Gastroesophageal sphincter (tissue), 4 donors: Measurements from ENCODE around the gene KIF1C. TPM values are rescaled to one million over a fixed set of nuclear protein-coding genes. Genes with fewer than 3 reads are reported as not detected.
"Not testable (repeated sequence)": the region's sequence is repeated elsewhere in the genome, so short reads cannot be mapped to it uniquely, and the experiment has no call there.

Experiments used
- ATAC-seq: fragments of 150-250 bp; one replicate; pipeline ENCODE4 v1.9.1; 2016; ENCODE audit warnings: mild to moderate bottlenecking, moderate library complexity
- H3K27ac ChIP-seq, 4 donors: fragments of 200-600 bp; sonication (generic) in 3 of 4; 1 replicate in 3 of 4; 2 replicates in 1 of 4; pipeline ENCODE4 v1.5.1; 2016 to 2019
- H3K27me3 ChIP-seq: fragments of 200-600 bp; sonication (generic); one replicate; pipeline ENCODE4 v1.5.1; 2019
- H3K36me3 ChIP-seq, 2 donors: fragments of 200-600 bp; sonication (generic); one replicate each; pipeline ENCODE4 v1.5.1; 2019; ENCODE audit warnings: control low read depth in 1 of 2
- H3K4me1 ChIP-seq, 3 donors: fragments of 200-600 bp; sonication (generic); 1 replicate in 2 of 3; 2 replicates in 1 of 3; pipeline ENCODE4 v1.5.1; 2016 to 2019; ENCODE audit warnings: control low read depth in 2 of 3
- H3K4me3 ChIP-seq, 2 donors: fragments of 200-600 bp; sonication (generic); one replicate each; pipeline ENCODE4 v1.5.1; 2019; ENCODE audit warnings: mild to moderate bottlenecking in 1 of 2, moderate library complexity in 1 of 2
- H3K9me3 ChIP-seq, 3 donors: fragments of 200-600 bp; sonication (generic); one replicate each; pipeline ENCODE4 v1.5.1; 2017 to 2019; ENCODE audit warnings: control low read depth in 2 of 3
- EP300 ChIP-seq: sonication (generic); formaldehyde crosslinking; IDR thresholded peaks from one replicate; pipeline ENCODE4 v1.6.1; 2017; ENCODE audit warnings: antibody characterized with exemption, mild to moderate bottlenecking
- POLR2A ChIP-seq, 2 donors: fragments of 450-650 bp; IDR thresholded peaks; one replicate each; pipeline ENCODE4 v1.6.1; 2017; ENCODE audit warnings: antibody characterized with exemption in 2 of 2, mild to moderate bottlenecking in 2 of 2, moderate library complexity in 1 of 2
- POLR2AphosphoS5 ChIP-seq: sonication (generic); formaldehyde crosslinking; IDR thresholded peaks from one replicate; pipeline ENCODE4 v1.6.1; 2017; ENCODE audit warnings: antibody characterized with exemption
- WGBS, 2 donors: methylation state at CpG; one replicate each; pipeline ENCODE4 v1.1.5; 2018; ENCODE audit warnings: low coverage in 1 of 2; 5-methylcytosine and 5-hydroxymethylcytosine counted together
- small RNA-seq, 4 donors: library from RNA; depleted of rRNA; stranded (forward); fragments of <200 nt; gene quantifications; one replicate each; pipeline ENCODE3, GENCODE V24; 2016
- total RNA-seq, 4 donors: library from RNA; depleted of rRNA; stranded (reverse); fragments of >200 nt; gene quantifications; one replicate each; pipeline ENCODE4 v1.1.0, GENCODE V29; 2016
- TF ChIP-seq, protein P1 (sequence below), 4 experiments: fragments of 200-600 bp in 2 of 4; fragments of 450-650 bp in 2 of 4; sonication (generic) in 1 of 4; IDR thresholded peaks; one replicate each; pipeline ENCODE4 v1.5.1; 2017 to 2019; ENCODE audit warnings: antibody characterized with exemption in 4 of 4, mild to moderate bottlenecking in 2 of 4, moderate library complexity in 2 of 4

Gene KIF1C
- total RNA-seq, 4 donors from 2014 or later, result 147 to 302 (median 180) TPM

DNA sequence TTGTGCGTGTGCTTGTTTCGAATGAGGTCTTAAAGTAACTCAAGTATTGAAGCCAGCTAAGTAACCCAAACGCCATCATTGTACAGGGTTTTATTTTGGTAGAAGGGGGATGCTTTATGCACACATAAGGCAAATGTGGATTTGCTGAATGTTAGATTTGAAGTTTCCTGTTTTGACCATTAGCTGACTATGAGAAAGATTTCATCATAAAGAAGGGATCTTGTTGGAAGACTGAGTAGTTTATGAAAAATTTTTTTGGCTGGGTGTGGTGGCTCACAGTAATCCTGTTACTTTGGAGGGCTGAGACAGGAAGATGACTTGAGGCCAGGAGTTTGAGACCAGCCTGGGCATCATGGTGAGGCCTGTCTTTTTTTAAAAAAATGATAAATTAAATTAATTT is 70.5 kb downstream of the KIF1C start:
- no peaks in the 10 kb centered on the region for H3K36me3 ChIP-seq
- H3K4me1 ChIP-seq, result no peaks in the 10 kb centered on the region
- H3K27ac ChIP-seq, result no peak overlapping the region
- TF ChIP-seq POLR2AphosphoS5, result no peak
- no peak overlapping the region for H3K4me3 ChIP-seq
- ATAC-seq, result no peak
- 84 to 90% methylated on average over 3 of the region's 3 CpGs for WGBS, 2 donors
- H3K9me3 ChIP-seq, result no peaks in the 10 kb centered on the region
- H3K27me3 ChIP-seq, result peaks cover 5% of the 10 kb centered on the region

DNA sequence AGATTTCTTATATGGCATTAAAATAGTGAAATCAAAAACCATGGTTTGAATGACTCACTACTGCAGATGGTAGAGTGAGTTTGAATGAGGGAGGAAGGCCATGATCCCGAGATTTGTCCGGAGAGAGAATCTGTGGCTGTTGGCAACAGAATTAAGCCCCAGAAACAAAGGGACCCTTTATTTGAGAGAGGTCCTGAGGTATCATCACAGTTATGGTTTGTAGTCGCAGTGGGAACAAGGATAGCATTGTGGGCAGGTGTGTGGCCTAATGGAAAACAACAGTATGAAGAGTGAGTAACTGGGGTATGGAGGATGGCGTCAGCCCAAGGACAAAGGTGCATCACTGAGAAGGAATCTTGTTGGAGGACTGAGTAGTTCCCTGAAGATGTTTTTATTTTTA is 72.0 kb downstream of the KIF1C start:
- Histone ChIP-seq H3K27ac (no peak overlapping the region), H3K36me3 (no peaks in the 10 kb centered on the region), H3K27me3 (peaks cover 5% of the 10 kb centered on the region), H3K9me3 (no peaks in the 10 kb centered on the region), H3K4me3 (no peak overlapping the region), H3K4me1 (no peaks in the 10 kb centered on the region)
- WGBS, 2 donors, result 71 to 81% methylated on average over 1 to 4 of the region's 4 CpGs
- ATAC-seq, result no peak
- TF ChIP-seq POLR2A (IDR thresholded peaks at IDR 0.05) (no peak), POLR2AphosphoS5 (no peak), EP300 (no peak)
- TF ChIP-seq, protein P1, sequence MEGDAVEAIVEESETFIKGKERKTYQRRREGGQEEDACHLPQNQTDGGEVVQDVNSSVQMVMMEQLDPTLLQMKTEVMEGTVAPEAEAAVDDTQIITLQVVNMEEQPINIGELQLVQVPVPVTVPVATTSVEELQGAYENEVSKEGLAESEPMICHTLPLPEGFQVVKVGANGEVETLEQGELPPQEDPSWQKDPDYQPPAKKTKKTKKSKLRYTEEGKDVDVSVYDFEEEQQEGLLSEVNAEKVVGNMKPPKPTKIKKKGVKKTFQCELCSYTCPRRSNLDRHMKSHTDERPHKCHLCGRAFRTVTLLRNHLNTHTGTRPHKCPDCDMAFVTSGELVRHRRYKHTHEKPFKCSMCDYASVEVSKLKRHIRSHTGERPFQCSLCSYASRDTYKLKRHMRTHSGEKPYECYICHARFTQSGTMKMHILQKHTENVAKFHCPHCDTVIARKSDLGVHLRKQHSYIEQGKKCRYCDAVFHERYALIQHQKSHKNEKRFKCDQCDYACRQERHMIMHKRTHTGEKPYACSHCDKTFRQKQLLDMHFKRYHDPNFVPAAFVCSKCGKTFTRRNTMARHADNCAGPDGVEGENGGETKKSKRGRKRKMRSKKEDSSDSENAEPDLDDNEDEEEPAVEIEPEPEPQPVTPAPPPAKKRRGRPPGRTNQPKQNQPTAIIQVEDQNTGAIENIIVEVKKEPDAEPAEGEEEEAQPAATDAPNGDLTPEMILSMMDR (IDR thresholded peaks at IDR 0.05), result no peak

DNA sequence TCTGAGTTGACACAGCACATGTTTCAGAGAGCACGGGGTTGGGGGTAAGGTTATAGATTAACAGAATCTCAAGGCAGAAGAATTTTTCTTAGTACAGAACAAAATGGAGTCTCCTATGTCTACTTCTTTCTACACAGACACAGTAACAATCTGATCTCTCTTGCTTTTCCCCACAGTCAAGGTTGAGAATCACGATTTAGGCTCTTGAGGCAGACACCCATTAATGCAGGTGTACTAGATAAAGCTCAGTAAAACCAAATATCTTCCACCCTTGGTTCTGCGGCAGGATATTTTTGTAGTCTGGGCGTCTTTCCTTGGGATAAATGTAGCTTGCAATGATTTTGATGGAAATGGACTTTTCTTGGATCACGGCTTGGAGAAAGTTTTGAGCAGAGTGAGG is 77.7 kb downstream of the KIF1C start:
- H3K36me3 ChIP-seq, H3K4me3 ChIP-seq, ATAC-seq, H3K27me3 ChIP-seq, H3K27ac ChIP-seq, H3K9me3 ChIP-seq: not testable (repeated sequence)
- peaks cover 0 to 26% (median 8%) of the 10 kb centered on the region in 3 donors for H3K4me1 ChIP-seq
- WGBS, 2 donors, result 83 to 100% methylated on average over 2 to 4 of the region's 5 CpGs

DNA sequence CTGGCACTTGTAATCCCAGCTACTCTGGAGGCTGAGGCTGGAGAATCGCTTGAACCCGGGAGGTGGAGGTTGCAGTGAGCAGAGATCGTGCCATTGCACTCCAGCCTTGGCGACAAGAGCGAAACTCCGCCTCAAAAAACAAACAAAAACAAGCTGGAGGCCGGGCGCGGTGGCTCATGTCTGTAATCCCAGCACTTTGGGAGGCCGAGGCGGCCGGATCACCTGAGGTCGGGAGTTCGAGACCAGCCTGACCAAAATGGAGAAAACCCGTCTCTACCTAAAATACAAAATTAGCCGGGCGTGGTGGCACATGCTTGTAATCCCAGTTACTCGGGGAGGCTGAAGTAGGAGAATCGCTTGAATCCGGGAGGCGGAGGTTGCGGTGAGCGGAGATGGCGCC is 79.5 kb downstream of the KIF1C start:
- ATAC-seq, H3K27me3 ChIP-seq, H3K9me3 ChIP-seq: not testable (repeated sequence)
- peaks cover 0 to 16% of the 10 kb centered on the region in 2 donors for H3K36me3 ChIP-seq
- peaks cover 0 to 26% (median 8%) of the 10 kb centered on the region in 3 donors for H3K4me1 ChIP-seq
- peak overlapping the region in 3 of 4 donors; percentile 84 to 89 (median 86) for H3K27ac ChIP-seq
- H3K4me3 ChIP-seq, result peak overlapping the region in 1 of 2 donors; percentile 89
- 93 to 96% methylated on average over 9 to 19 of the region's 24 CpGs for WGBS, 2 donors

DNA sequence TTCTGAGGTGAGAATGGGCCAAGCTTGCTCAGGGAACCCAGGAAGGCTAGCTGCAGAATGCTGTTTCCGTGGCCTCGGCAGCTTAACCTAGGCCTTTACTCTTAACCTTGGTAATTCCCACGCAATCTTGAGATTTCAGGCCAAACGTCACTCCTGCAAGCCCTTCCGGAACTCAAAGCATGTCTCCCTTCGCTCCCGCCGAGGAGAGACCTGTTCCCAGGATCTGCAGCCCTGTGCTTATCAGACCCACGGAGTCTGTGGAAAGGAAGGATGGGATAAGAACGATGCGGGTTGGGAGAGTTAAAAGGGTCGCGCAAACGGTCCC is 80.0 kb downstream of the KIF1C start:
- TF ChIP-seq, protein P1 (IDR thresholded peaks at IDR 0.05), result no peak
- TF ChIP-seq EP300, result no peak
- no peak for TF ChIP-seq POLR2A (IDR thresholded peaks at IDR 0.05)
- no peak for TF ChIP-seq POLR2AphosphoS5
- H3K36me3 ChIP-seq, result peaks cover 0 to 21% of the 10 kb centered on the region in 2 donors
- H3K4me3 ChIP-seq, result peak overlapping the region; percentile 52 to 89
- peaks cover 0 to 26% (median 8%) of the 10 kb centered on the region in 3 donors for H3K4me1 ChIP-seq
- ATAC-seq, result peak; percentile 19
- H3K27ac ChIP-seq, result peak overlapping the region; percentile 8 to 89 (median 85)
- 0% methylated on average over 2 of the region's 14 CpGs; no CpG with 5 or more reads in 1 of the 2 donors for WGBS, 2 donors
- H3K27me3 ChIP-seq, result no peaks in the 10 kb centered on the region
- peaks cover 0 to 6% (median 0%) of the 10 kb centered on the region in 3 donors for H3K9me3 ChIP-seq

Small RNA genes lying within 50 kb of the gene (small RNA-seq; reads per million reads assigned to genes)
- gene MIR6864 (0 to 0.26 (median 0.04) reads per million in 4 donors), gene MIR6865 (0 to 0.12 (median 0) reads per million in 4 donors)

Other genes starting within 250 kb of the KIF1C start
- not detected for gene TM4SF5, start 226.1 kb upstream of the KIF1C start, total RNA-seq
- gene VMO1, start 211.6 kb upstream of the KIF1C start, total RNA-seq, result 1 to 10 TPM in 2 of 4 donors, not detected in 2; 1.3 to 3.5 TPM
- gene GLTPD2, start 209.0 kb upstream of the KIF1C start, total RNA-seq, result not detected
- gene PSMB6, start 201.8 kb upstream of the KIF1C start, total RNA-seq, result 100 to 1,000 TPM; 184 to 242 (median 187) TPM
- gene PLD2, start 190.8 kb upstream of the KIF1C start, total RNA-seq, result 10 to 100 TPM; 10.2 to 21.3 (median 15.7) TPM
- 10 to 100 TPM; 29.3 to 48.6 (median 46.4) TPM for gene MINK1, start 164.6 kb upstream of the KIF1C start, total RNA-seq
- under 1 TPM; 0.30 to 0.81 (median 0.68) TPM for gene C17orf107, start 98.4 kb upstream of the KIF1C start, total RNA-seq
- under 1 TPM in 2 of 4 donors, not detected in 2; 0.23 to 0.67 TPM for gene CHRNE, start 94.9 kb upstream of the KIF1C start, total RNA-seq
- gene GP1BA, start 65.7 kb upstream of the KIF1C start, total RNA-seq, result under 1 TPM in 1 of 4 donors, not detected in 3; 0.19 TPM
- 10 to 100 TPM; 28.7 to 58.9 (median 46.8) TPM for gene SLC25A11, start 57.9 kb upstream of the KIF1C start, total RNA-seq
- 10 to 100 TPM; 67.3 to 98.8 (median 85.9) TPM for gene RNF167, start 57.7 kb upstream of the KIF1C start, total RNA-seq
- 1,000 to 10,000 TPM in 2 of 4 donors, 100 to 1,000 TPM in 2; 920 to 1,441 (median 1,060) TPM for gene PFN1, start 49.4 kb upstream of the KIF1C start, total RNA-seq
- gene ENO3, start 46.8 kb upstream of the KIF1C start, total RNA-seq, result 10 to 100 TPM in 2 of 4 donors, 1 to 10 TPM in 2; 1.5 to 16.2 (median 7.6) TPM
- gene SPAG7, start 30.1 kb upstream of the KIF1C start, total RNA-seq, result 10 to 100 TPM; 35.1 to 77.5 (median 55.2) TPM
- 10 to 100 TPM; 16.7 to 50.0 (median 26.1) TPM for gene CAMTA2, start 10.3 kb upstream of the KIF1C start, total RNA-seq
- 1 to 10 TPM in 2 of 4 donors, under 1 TPM in 1, not detected in 1; 0.93 to 4.4 (median 3.8) TPM for gene INCA1, start 428 bp upstream of the KIF1C start, total RNA-seq
- not detected for gene SLC52A1, start 37.5 kb downstream of the KIF1C start, total RNA-seq
- 1 to 10 TPM; 5.8 to 8.1 (median 6.6) TPM for gene ZFP3, start 80.5 kb downstream of the KIF1C start, total RNA-seq
- 10 to 100 TPM; 10.5 to 22.9 (median 14.7) TPM for gene ZNF232, start 113.9 kb downstream of the KIF1C start, total RNA-seq
- gene USP6, start 118.1 kb downstream of the KIF1C start, total RNA-seq, result 1 to 10 TPM in 1 of 4 donors, under 1 TPM in 3; 0.07 to 6.1 (median 0.20) TPM
- gene ZNF594, start 193.9 kb downstream of the KIF1C start, total RNA-seq, result 10 to 100 TPM in 2 of 4 donors, 1 to 10 TPM in 2; 8.4 to 21.3 (median 10.7) TPM
- gene SCIMP, start 236.9 kb downstream of the KIF1C start, total RNA-seq, result 1 to 10 TPM in 2 of 4 donors, under 1 TPM in 1, not detected in 1; 0.49 to 2.2 (median 1.9) TPM